GM23338 (cell line): ENCODE measurements around the gene PDE5A.

Experiments used
- CREB1 ChIP-seq: fragments of 250-450 bp; sonication (Bioruptor Pico); IDR thresholded peaks from 2 replicates; pipeline ENCODE4 v1.5.0; 2020; ENCODE audit warnings: low read depth, mild to moderate bottlenecking, moderate library complexity
- EZH2 ChIP-seq: fragments of 200-600 bp; sonication (generic); IDR thresholded peaks from one replicate; pipeline ENCODE4 v1.8.0; 2017; ENCODE audit warnings: antibody characterized with exemption, mild to moderate bottlenecking, low read depth; ENCODE audit not compliant: unreplicated experiment
- EZH2phosphoT487 ChIP-seq: fragments of 200-600 bp; sonication (generic); IDR thresholded peaks from one replicate; pipeline ENCODE4 v1.8.1; 2018; ENCODE audit warnings: antibody characterized with exemption; ENCODE audit not compliant: unreplicated experiment
- POLR2AphosphoS5 ChIP-seq: IDR thresholded peaks from 2 replicates; pipeline ENCODE4 v1.6.1; 2016; ENCODE audit warnings: antibody characterized with exemption, low read depth
- ZNF114 ChIP-seq: fragments of 250-450 bp; sonication (Bioruptor Pico); IDR thresholded peaks from 2 replicates; pipeline ENCODE4 v1.5.0; 2020; ENCODE audit warnings: mild to moderate bottlenecking, moderate library complexity
- TF ChIP-seq, protein P1 (sequence below), 2 experiments: fragments of 200-600 bp in 1 of 2; sonication (generic) in 1 of 2; conservative IDR thresholded peaks; 2 replicates each; pipeline versions ENCODE4 v1.5.1 to v1.6.1; 2016 to 2017; ENCODE audit warnings: antibody characterized with exemption in 2 of 2, low read depth in 2 of 2, mild to moderate bottlenecking in 2 of 2, moderate library complexity in 1 of 2
- TF ChIP-seq, protein P2 (sequence below): IDR thresholded peaks from 2 replicates; pipeline ENCODE4 v1.6.1; 2016; ENCODE audit warnings: antibody characterized with exemption
- TF ChIP-seq, protein P3 (sequence below): IDR thresholded peaks from one replicate; pipeline ENCODE4 v1.6.1; 2018; ENCODE audit warnings: antibody characterized with exemption; ENCODE audit not compliant: unreplicated experiment

DNA sequence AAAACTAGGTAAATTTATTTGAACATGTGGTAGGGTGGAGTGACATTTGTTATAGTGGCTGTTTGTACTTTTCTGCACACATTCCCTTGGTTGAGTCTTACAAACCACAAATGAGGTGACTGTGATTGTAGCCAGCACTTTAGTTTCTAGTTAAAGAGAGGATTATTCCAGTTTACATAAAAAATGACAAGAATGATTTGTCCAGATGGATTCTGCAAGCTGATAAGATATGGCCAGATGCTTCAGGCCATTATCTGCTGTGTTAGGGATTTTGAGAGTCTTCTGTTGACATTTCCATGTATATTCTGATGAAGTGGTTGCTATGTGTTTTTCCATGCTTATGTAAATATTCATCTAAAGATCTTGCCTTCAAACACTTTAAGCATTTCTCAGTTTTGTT lies 31.0 kb upstream of the PDE5A start:
- TF ChIP-seq POLR2AphosphoS5 (no peak), CREB1 (CRISPR knock-in tag) (no peak), EZH2 (no peak), ZNF114 (CRISPR knock-in tag) (no peak), EZH2phosphoT487 (no peak)
- TF ChIP-seq, protein P1, sequence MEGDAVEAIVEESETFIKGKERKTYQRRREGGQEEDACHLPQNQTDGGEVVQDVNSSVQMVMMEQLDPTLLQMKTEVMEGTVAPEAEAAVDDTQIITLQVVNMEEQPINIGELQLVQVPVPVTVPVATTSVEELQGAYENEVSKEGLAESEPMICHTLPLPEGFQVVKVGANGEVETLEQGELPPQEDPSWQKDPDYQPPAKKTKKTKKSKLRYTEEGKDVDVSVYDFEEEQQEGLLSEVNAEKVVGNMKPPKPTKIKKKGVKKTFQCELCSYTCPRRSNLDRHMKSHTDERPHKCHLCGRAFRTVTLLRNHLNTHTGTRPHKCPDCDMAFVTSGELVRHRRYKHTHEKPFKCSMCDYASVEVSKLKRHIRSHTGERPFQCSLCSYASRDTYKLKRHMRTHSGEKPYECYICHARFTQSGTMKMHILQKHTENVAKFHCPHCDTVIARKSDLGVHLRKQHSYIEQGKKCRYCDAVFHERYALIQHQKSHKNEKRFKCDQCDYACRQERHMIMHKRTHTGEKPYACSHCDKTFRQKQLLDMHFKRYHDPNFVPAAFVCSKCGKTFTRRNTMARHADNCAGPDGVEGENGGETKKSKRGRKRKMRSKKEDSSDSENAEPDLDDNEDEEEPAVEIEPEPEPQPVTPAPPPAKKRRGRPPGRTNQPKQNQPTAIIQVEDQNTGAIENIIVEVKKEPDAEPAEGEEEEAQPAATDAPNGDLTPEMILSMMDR (conservative IDR thresholded peaks at IDR 0.05; ENCODE audit: low read depth in 2 of 2): no peak
- TF ChIP-seq, protein P2, sequence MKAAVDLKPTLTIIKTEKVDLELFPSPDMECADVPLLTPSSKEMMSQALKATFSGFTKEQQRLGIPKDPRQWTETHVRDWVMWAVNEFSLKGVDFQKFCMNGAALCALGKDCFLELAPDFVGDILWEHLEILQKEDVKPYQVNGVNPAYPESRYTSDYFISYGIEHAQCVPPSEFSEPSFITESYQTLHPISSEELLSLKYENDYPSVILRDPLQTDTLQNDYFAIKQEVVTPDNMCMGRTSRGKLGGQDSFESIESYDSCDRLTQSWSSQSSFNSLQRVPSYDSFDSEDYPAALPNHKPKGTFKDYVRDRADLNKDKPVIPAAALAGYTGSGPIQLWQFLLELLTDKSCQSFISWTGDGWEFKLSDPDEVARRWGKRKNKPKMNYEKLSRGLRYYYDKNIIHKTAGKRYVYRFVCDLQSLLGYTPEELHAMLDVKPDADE: no peak
- TF ChIP-seq, protein P3, sequence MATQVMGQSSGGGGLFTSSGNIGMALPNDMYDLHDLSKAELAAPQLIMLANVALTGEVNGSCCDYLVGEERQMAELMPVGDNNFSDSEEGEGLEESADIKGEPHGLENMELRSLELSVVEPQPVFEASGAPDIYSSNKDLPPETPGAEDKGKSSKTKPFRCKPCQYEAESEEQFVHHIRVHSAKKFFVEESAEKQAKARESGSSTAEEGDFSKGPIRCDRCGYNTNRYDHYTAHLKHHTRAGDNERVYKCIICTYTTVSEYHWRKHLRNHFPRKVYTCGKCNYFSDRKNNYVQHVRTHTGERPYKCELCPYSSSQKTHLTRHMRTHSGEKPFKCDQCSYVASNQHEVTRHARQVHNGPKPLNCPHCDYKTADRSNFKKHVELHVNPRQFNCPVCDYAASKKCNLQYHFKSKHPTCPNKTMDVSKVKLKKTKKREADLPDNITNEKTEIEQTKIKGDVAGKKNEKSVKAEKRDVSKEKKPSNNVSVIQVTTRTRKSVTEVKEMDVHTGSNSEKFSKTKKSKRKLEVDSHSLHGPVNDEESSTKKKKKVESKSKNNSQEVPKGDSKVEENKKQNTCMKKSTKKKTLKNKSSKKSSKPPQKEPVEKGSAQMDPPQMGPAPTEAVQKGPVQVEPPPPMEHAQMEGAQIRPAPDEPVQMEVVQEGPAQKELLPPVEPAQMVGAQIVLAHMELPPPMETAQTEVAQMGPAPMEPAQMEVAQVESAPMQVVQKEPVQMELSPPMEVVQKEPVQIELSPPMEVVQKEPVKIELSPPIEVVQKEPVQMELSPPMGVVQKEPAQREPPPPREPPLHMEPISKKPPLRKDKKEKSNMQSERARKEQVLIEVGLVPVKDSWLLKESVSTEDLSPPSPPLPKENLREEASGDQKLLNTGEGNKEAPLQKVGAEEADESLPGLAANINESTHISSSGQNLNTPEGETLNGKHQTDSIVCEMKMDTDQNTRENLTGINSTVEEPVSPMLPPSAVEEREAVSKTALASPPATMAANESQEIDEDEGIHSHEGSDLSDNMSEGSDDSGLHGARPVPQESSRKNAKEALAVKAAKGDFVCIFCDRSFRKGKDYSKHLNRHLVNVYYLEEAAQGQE: no peak
